Stimulated activated CD8-positive, alpha-beta memory T cell treated with anti-CD3 and anti-CD28 coated beads, Interleukin-4, amount 100 ng/mL, for 1 hour (primary cell): ENCODE results near the gene STAT2.
"Not testable (repeated sequence)": the region's sequence is repeated elsewhere in the genome, so short reads cannot be mapped to it uniquely, and the experiment has no call there.

Source experiments
- DNase-seq, 2 donors: peaks; one replicate each; pipeline ENCODE4 v3.0.0-alpha.2; 2020; ENCODE audit warnings: low read depth in 2 of 2, low spot score in 1 of 2

Gene STAT2

DNA sequence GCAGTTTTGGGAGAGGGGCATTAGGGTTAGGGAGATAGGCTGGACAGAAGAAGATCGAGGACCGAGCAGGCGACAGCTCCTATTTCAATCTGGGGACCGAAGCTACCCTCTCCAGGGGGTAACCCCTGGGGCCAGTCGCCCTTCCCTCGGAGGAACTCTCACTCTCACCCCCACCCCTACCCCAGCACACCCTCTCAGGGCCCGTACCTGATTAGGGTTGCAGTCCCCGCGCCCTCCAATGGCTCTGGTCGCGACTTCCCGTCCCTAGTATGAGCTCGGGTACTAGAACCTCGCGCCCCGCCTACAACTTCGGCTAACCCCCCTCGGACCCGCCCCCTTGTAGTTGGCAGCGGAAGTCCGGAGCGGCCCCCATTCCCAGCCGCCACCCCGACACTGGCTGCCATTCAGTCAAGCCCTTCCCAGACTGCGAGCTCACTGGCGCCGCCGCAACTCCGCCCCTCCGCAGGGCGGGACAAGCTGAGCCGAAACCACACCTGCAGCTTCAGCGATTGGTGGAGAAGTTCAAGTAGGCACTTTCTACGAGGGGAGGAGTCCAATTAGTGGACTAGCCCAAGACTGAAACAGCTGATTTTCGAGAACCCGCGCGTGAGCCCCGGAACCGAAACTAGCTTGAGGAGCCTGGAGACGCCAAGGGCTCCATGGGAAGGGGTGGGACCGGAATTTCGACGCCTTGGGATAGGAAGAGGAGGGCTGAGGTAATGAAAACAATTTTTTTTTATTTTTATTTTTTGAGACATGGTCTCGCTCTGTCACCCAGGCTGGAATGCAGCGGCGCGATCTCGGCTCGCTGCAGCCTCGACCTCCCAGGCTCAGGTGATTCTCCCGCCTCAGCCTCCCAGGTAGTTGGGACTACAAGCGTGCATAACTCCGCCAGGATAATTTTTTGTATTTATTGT lies at the start of gene STAT2:
STAT2 (minus strand) TSS at position 257 of the 917 bp plus-strand sequence. CDS start 3,536 bp downstream, outside the sequence.
- DNase-seq, result peak; percentile 96 to 98

GRCh38 chr12:56408799-56409417 lies 49.0 kb upstream of the STAT2 start:
- no peak for DNase-seq

DNA sequence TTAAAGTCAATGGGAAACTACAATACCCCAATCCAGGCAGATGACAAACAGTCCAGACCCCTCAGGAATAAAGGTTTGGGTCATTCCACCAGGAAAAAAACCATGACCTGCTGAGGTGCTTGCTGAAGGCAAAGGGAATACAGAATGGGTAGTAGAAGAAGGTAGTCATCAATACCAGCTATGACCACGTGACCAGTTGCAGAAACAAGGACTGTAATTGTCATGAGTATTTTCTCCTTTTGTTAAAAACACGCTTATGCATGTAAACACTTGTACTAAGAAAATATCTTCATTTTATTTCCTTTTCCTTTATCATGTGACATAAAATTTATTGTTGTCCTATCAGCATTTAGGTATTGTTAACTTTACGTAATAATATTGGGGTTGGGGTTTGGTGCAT lies 44.3 kb upstream of the STAT2 start:
- DNase-seq, result not testable (repeated sequence)

- not testable (repeated sequence) for DNase-seq
Observed at GRCh38 chr12:56401612-56402011, 41.7 kb upstream of the STAT2 start.

DNA sequence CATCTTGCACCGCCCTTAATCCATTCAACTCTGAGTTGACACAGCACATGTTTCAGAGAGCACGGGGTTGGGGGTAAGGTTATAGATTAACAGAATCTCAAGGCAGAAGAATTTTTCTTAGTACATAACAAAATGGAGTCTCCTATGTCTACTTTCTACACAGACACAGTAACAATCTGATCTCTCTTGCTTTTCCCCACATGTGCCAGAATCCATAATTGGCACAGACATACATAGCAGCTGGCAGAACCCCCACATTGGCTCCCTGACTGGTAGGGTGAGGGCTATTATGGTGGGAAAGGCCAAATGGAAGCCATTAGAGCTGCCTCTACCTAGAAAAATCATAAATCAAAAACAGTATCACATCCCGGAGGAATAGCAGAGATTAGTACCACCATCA lies 41.2 kb upstream of the STAT2 start:
- DNase-seq, result not testable (repeated sequence)

DNA sequence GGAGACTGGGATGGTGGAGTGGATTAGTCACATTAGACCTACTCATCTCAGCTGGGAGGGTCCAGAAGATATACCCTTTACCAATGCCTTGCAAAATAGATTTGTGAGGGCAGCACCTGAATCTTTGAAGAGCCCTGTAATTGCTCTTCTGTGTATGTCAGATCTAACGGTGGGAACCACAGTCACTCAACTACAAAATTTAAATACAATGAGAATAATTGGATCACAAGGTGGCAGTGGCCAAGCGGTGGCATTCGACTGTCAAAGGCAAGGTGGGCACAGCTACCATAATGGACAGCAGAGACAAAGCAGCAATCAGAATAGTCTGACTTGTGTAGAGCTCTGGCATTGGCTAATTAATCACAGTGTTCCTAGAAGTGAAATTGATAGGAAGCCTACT lies 39.6 kb upstream of the STAT2 start:
- DNase-seq, result not testable (repeated sequence)

DNA sequence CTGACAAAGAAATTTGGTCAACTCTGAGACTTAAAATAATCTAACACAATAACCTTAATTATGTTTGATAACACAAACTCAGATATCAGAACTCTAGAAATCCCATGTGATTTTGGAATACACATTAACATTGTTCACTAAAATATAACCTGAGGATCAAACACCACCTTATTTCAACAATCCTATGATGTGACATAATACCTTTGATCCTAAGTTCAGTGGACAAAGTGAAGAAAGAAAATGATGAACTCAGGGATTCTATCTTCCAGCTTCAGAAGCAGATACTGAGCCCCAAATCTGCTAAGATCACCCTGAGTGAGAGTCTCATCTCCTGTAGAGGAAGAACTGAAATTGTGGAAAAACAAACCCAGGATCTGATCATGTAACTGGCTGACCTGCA lies 38.4 kb upstream of the STAT2 start:
- DNase-seq, result no peak

- DNase-seq, result no peak
Observed at GRCh38 chr12:56392331-56392730, 32.4 kb upstream of the STAT2 start.

DNA sequence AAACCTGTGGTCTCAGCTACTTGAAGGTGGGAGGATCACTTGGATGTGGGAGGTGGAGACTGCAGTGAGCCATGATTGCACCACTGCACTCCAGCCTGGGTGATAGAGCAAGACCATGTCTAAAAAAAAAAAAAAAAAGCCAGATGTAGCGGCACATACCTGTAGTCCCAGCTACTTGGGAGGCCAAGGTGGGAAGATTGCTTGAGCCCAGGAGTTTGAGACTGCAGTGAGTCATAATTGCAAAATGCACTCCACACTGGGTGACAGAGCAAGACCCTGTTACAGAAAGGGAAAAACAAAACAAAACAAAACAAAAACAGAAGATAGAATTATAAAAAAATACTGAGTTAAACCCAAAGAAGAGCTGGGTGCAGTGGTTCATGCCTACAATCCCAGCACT lies 31.8 kb upstream of the STAT2 start:
- no peak for DNase-seq

GRCh38 chr12:56389412-56389811 lies 29.5 kb upstream of the STAT2 start:
- DNase-seq, result no peak

- DNase-seq, result no peak
Observed at GRCh38 chr12:56387152-56387736, 27.3 kb upstream of the STAT2 start.

- DNase-seq, result no peak
Observed at GRCh38 chr12:56385873-56386272, 26.0 kb upstream of the STAT2 start.

DNA sequence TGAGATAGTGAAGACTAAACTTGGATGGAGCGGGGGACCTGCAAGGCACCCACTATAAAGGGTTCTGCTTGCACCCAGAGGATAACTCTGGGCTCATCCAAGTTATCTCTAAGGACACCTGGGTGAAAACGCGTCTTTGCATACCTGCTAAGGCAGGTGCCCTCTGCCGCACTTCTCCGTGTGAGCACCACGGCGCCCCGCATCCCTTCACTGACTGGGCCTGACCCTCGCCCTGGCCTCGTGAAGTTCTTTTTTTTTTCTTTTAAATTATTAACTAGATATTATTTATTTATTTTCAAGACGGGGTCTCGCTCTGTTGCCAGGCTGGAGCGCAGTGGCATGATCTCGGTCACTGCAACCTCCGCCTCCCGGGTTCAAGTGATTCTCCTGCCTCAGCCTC lies 22.7 kb upstream of the STAT2 start:
- no peak for DNase-seq

DNA sequence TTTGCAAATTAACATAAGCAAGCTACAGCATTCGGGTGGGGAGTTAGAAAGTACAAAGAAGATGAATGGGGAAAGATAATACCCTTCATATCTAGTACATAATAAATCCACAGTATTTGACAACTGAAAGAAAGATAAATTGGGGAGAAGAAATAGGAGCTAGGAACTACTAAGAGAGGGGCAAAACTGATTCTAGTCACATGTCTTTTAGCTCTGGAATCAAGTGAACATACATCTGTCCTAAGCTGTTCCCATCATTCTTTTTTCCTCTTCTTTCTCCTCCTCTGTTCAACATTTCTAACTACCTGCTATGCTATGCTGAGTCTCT lies 18.0 kb upstream of the STAT2 start:
- no peak for DNase-seq

GRCh38 chr12:56377310-56377988 lies 17.5 kb upstream of the STAT2 start:
- no peak for DNase-seq

- DNase-seq, result no peak
Observed at GRCh38 chr12:56375598-56376434, 15.9 kb upstream of the STAT2 start.

GRCh38 chr12:56374726-56375597 lies 15.1 kb upstream of the STAT2 start:
- no peak for DNase-seq

GRCh38 chr12:56373515-56373914 lies 13.6 kb upstream of the STAT2 start:
- no peak for DNase-seq

GRCh38 chr12:56366948-56367347 lies 7.0 kb upstream of the STAT2 start:
- DNase-seq, result no peak
